ENCODE measurements around the gene RALGDS. TPM values are rescaled to one million over a fixed set of nuclear protein-coding genes. Genes with fewer than 3 reads are reported as not detected.
A peak's percentile ranks its signal among the peaks of the same experiment; 100 is the strongest.

Gene RALGDS
- total and polyA plus RNA-seq, 9 of the 15 experiments (the other 6 are each of a cell fraction or from before 2014, with no cell fraction given), result 0.75 to 43.3 (median 27.1) TPM

DNA sequence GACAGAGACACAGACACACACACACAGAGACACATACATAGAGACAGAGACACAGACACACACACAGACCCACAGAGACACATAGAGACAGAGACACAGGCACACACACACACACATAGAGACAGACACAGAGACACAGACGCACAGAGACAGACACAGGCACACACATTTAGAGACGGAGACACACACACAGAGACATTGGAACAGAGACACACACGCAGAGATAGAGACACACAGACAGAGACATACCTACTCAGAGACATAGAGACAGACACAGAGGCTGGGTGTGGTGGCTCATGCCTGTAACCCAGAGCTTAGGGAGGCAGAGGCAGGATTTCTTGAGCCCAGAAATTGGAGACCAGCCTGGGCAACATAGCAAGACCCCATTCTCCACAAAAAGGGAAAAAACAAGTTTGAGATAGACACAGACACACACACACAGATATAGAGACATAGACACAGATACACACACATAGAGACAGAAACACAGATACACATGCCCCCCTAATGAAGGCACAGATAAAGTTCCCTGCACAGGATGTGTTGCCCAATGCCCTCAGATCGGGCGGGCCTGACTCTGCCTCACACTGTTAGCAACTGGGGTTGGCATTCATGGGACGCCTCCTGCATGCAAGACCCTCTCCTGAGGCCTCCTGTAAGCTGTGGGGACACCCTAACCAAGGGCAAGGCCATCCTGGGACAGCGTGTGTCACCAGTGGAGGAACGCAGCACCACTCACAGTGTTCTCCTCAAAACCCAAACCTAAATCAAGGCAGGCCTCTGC, 3.3 kb upstream of the RALGDS start:
- intact Hi-C loops (cut with micrococcal nuclease) (no loop called here), in situ Hi-C loops (cut with MboI) (no loop called here)
- ChIA-PET POLR2A (no interaction called here), CTCF (ENCODE audit: low intra/inter-chr PET ratio) (no interaction called here)
- Histone ChIP-seq H3K4me1 (replicated peaks in 1 of 2; ENCODE audit: control insufficient read depth in 2 of 2, insufficient read depth in 2 of 2, low read length in 2 of 2) (peaks cover 47 to 89% of the 10 kb centered on the region in 2 experiments), H3K79me2 (ENCODE audit: control insufficient read depth, insufficient read depth, low read length) (peaks cover 66% of the 10 kb centered on the region), H3K27me3 (ENCODE audit: control insufficient read depth in 2 of 2, insufficient read depth in 2 of 2, low read length in 2 of 2) (no peaks in the 10 kb centered on the region), H3K9me3 (replicated peaks; ENCODE audit: control insufficient read depth, insufficient read depth, low read depth, low read length) (no peaks in the 10 kb centered on the region), H2AFZ (ENCODE audit: low read depth, low read length) (no peak overlapping the region), H3K27ac (ENCODE audit: extremely low read depth, low read depth, low read length) (peak overlapping the region; percentile 90), H3K9ac (ENCODE audit: insufficient read depth in 1 of 2, low read depth in 2 of 2, low read length in 2 of 2) (peak overlapping the region; percentile 61 to 73; a peak in 2 of 4 replicates), H3K9me1 (ENCODE audit: control insufficient read depth, insufficient read depth, low read length) (no peaks in the 10 kb centered on the region), H4K20me1 (replicated peaks; ENCODE audit: control insufficient read depth, insufficient read depth, low read length) (no peaks in the 10 kb centered on the region), H3K36me3 (ENCODE audit: control insufficient read depth, insufficient read depth, low read length) (peaks cover 3% of the 10 kb centered on the region; the same call in 1 of the 3 replicates), H3K4me3 (no peak overlapping the region), H3K4me2 (ENCODE audit: insufficient read depth, low read length) (peak overlapping the region; percentile 77)
- ATAC-seq (no peak), DNase-seq (ENCODE audit: extremely low read depth in 1 of 4, low spot score in 3 of 4) (no peak), FAIRE-seq (peak; percentile 84)
- no TSS peak for BruUV-seq (replicated peaks)
- 89% methylated on average over 8 of the region's 8 CpGs for WGBS (ENCODE audit: insufficient coverage, low coverage, missing lambda C conversion rate)
- TF ChIP-seq BRF1 (IDR thresholded peaks at IDR 0.05; ENCODE audit: borderline replicate concordance, extremely low read depth, insufficient read length) (no peak), ZNF316 (IDR thresholded peaks at IDR 0.05) (no peak), PHF20 (IDR thresholded peaks at IDR 0.05; ENCODE audit: partially characterized antibody) (peak; percentile 80), OTX1 (CRISPR knock-in tag; IDR thresholded peaks at IDR 0.05) (peak; percentile 76; the same call in 1 of the 2 replicates), SMAD1 (IDR thresholded peaks at IDR 0.05; ENCODE audit: low read depth, low read length, partially characterized antibody) (no peak), NKRF (IDR thresholded peaks at IDR 0.05; ENCODE audit: borderline replicate concordance) (peak; percentile 50), ZBTB43 (CRISPR knock-in tag; IDR thresholded peaks at IDR 0.05) (no peak), ZNF224 (CRISPR knock-in tag; IDR thresholded peaks at IDR 0.05) (0 out of 2 replicates have a peak, but pooled peaks have one; percentile 55), CBX3 (IDR thresholded peaks at IDR 0.05; ENCODE audit: borderline replicate concordance in 1 of 2, low read length in 2 of 2) (no peak)
- TF ChIP-seq, protein P1, sequence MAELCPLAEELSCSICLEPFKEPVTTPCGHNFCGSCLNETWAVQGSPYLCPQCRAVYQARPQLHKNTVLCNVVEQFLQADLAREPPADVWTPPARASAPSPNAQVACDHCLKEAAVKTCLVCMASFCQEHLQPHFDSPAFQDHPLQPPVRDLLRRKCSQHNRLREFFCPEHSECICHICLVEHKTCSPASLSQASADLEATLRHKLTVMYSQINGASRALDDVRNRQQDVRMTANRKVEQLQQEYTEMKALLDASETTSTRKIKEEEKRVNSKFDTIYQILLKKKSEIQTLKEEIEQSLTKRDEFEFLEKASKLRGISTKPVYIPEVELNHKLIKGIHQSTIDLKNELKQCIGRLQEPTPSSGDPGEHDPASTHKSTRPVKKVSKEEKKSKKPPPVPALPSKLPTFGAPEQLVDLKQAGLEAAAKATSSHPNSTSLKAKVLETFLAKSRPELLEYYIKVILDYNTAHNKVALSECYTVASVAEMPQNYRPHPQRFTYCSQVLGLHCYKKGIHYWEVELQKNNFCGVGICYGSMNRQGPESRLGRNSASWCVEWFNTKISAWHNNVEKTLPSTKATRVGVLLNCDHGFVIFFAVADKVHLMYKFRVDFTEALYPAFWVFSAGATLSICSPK (IDR thresholded peaks at IDR 0.05; ENCODE audit: borderline replicate concordance), result peak; percentile 9; the same call in 1 of the 2 replicates
- TF ChIP-seq, protein P2, sequence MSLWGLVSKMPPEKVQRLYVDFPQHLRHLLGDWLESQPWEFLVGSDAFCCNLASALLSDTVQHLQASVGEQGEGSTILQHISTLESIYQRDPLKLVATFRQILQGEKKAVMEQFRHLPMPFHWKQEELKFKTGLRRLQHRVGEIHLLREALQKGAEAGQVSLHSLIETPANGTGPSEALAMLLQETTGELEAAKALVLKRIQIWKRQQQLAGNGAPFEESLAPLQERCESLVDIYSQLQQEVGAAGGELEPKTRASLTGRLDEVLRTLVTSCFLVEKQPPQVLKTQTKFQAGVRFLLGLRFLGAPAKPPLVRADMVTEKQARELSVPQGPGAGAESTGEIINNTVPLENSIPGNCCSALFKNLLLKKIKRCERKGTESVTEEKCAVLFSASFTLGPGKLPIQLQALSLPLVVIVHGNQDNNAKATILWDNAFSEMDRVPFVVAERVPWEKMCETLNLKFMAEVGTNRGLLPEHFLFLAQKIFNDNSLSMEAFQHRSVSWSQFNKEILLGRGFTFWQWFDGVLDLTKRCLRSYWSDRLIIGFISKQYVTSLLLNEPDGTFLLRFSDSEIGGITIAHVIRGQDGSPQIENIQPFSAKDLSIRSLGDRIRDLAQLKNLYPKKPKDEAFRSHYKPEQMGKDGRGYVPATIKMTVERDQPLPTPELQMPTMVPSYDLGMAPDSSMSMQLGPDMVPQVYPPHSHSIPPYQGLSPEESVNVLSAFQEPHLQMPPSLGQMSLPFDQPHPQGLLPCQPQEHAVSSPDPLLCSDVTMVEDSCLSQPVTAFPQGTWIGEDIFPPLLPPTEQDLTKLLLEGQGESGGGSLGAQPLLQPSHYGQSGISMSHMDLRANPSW (CRISPR knock-in tag; IDR thresholded peaks at IDR 0.05), result no peak
